HCT116 (cell line): Measurements from ENCODE around the gene MYBPC2. TPM values are rescaled to one million over a fixed set of nuclear protein-coding genes. Genes with fewer than 3 reads are reported as not detected.

Experiments
- ATAC-seq: fragments of 200-7000 bp; cut with Tn5 transposase; 2 replicates; pipeline ENCODE4 v1.9.1; 2020; ENCODE audit warnings: mild to moderate bottlenecking, moderate library complexity
- BruUV-seq: library from RNA; stranded (reverse); fragments of 400-500 nt; replicated peaks from 2 replicates; lab custom pipeline; 2021; lab: Mats Ljungman, UMichigan
- CTCF ChIA-PET: fragments of 300-600 bp; sonication (Branson Sonifier 250); formaldehyde crosslinking; loops from one replicate; lab custom pipeline; 2021; ENCODE audit warnings: antibody characterized with exemption; lab: Charles Lee
- POLR2A ChIA-PET: fragments of 300-600, 350-600 bp; sonication (Branson Sonifier 250); formaldehyde crosslinking; loops from one replicate; lab custom pipeline; 2021; ENCODE audit warnings: antibody characterized with exemption; lab: Charles Lee
- RAD21 ChIA-PET, 2 experiments: fragments of 300-600 bp; sonication (Branson Sonifier 250); formaldehyde crosslinking; loops; one replicate each; lab custom pipeline; 2023; ENCODE audit warnings: low total read pairs in 2 of 2; ENCODE audit not compliant: uncharacterized antibody in 2 of 2, unreplicated experiment in 2 of 2, low non-redundant PET in 1 of 2; lab: Charles Lee
- DNase-seq: peaks from one replicate; pipeline ENCODE4 v3.0.0-alpha.2; 2010; ENCODE audit warnings: low read depth, low spot score
- H2AFZ ChIP-seq: fragments of 200-600 bp; shearing (Covaris generic), sonication (generic); 2 replicates; pipeline ENCODE4 v1.6.1; 2017; ENCODE audit warnings: low read depth, mixed run types, mixed read lengths, antibody characterized with exemption, low read length; ENCODE audit not compliant: poor library complexity, severe bottlenecking
- H3K27ac ChIP-seq: 2 replicates; pipeline ENCODE4 v1.5.1; 2012; ENCODE audit warnings: low read depth, low read length
- H3K27me3 ChIP-seq: fragments of 200-600 bp; sonication (generic); 2 replicates; pipeline ENCODE4 v1.6.1; 2016; ENCODE audit warnings: mixed run types, low read length, mixed read lengths; ENCODE audit not compliant: insufficient read depth
- H3K36me3 ChIP-seq, 2 experiments: fragments of 200-500 bp in 1 of 2; fragments of 200-600 bp in 1 of 2; sonication (Bioruptor generic) in 1 of 2; sonication (generic) in 1 of 2; 2 replicates each; pipeline versions ENCODE4 v1.5.1 to v1.6.1; 2014 to 2016; ENCODE audit warnings: low read length in 2 of 2, inconsistent platforms in 1 of 2, mixed read lengths in 1 of 2, mixed run types in 1 of 2; ENCODE audit not compliant: insufficient read depth in 2 of 2, control insufficient read depth in 1 of 2
- H3K4me1 ChIP-seq, 2 experiments: fragments of 200-600 bp in 1 of 2; sonication (generic) in 1 of 2; 2 replicates each; pipeline versions ENCODE4 v1.5.1 to v1.6.1; 2012 to 2017; ENCODE audit warnings: low read length in 2 of 2, inconsistent platforms in 1 of 2, mild to moderate bottlenecking in 1 of 2, mixed read lengths in 1 of 2, mixed run types in 1 of 2, moderate library complexity in 1 of 2; ENCODE audit not compliant: insufficient read depth in 2 of 2, control insufficient read depth in 1 of 2
- H3K4me2 ChIP-seq: fragments of 200-600 bp; sonication (generic); 2 replicates; pipeline ENCODE4 v1.6.1; 2017; ENCODE audit warnings: mixed run types, low read length, mixed read lengths
- H3K4me3 ChIP-seq, 2 experiments: fragments of 200-600 bp in 1 of 2; sonication (generic) in 1 of 2; replicated peaks in 1 of 2; 2 replicates each; pipeline ENCODE4 v1.5.1; 2011 to 2016; ENCODE audit warnings: low read length in 2 of 2, control low read depth in 1 of 2, low read depth in 1 of 2, mild to moderate bottlenecking in 1 of 2, mixed read lengths in 1 of 2, mixed run types in 1 of 2
- H3K79me2 ChIP-seq: fragments of 200-600 bp; sonication (generic); 2 replicates; pipeline ENCODE4 v1.6.1; 2017; ENCODE audit warnings: mild to moderate bottlenecking, mixed run types, low read length, moderate library complexity, mixed read lengths; ENCODE audit not compliant: insufficient read depth
- H3K9ac ChIP-seq: fragments of 200-600 bp; sonication (generic); 2 replicates; pipeline ENCODE4 v1.6.1; 2016; ENCODE audit warnings: low read length, mixed read lengths
- H3K9me2 ChIP-seq: fragments of 200-600 bp; sonication (generic), shearing (Covaris generic); 2 replicates; pipeline ENCODE4 v1.6.1; 2017; ENCODE audit warnings: mixed run types, mild to moderate bottlenecking, moderate library complexity; ENCODE audit not compliant: insufficient read depth
- H3K9me3 ChIP-seq, 2 experiments: fragments of 200-500 bp in 1 of 2; fragments of 200-600 bp in 1 of 2; sonication (Bioruptor generic) in 1 of 2; sonication (generic) in 1 of 2; 2 replicates each; pipeline ENCODE4 v1.6.1; 2014 to 2017; ENCODE audit warnings: low read length in 2 of 2, mixed read lengths in 2 of 2, inconsistent platforms in 1 of 2, low read depth in 1 of 2, mild to moderate bottlenecking in 1 of 2, mixed run types in 1 of 2, moderate library complexity in 1 of 2; ENCODE audit not compliant: control insufficient read depth in 1 of 2, insufficient read depth in 1 of 2
- H4K20me1 ChIP-seq: fragments of 200-600 bp; sonication (generic), shearing (Covaris generic); 2 replicates; pipeline ENCODE4 v1.6.1; 2017; ENCODE audit warnings: mixed run types, mild to moderate bottlenecking, moderate library complexity; ENCODE audit not compliant: insufficient read depth
- CTCF ChIP-seq, 3 experiments: fragments of 200-600 bp in 1 of 3; sonication (generic) in 1 of 3; IDR thresholded peaks in 2 of 3; conservative IDR thresholded peaks in 1 of 3; 2 replicates each; pipeline ENCODE4 v1.5.1; 2012 to 2017; ENCODE audit warnings: low read depth in 2 of 3, low read length in 2 of 3, antibody characterized with exemption in 1 of 3, borderline replicate concordance in 1 of 3, control low read depth in 1 of 3, mild to moderate bottlenecking in 1 of 3, mixed read lengths in 1 of 3, mixed run types in 1 of 3, moderate library complexity in 1 of 3; ENCODE audit not compliant: insufficient read depth in 1 of 3
- ZBTB33 ChIP-seq: IDR thresholded peaks from 2 replicates; pipeline ENCODE4 v1.6.1; 2011; ENCODE audit warnings: mild to moderate bottlenecking, low read length, moderate library complexity; ENCODE audit not compliant: insufficient replicate concordance; ENCODE audit errors: extremely low read depth
- ZFX ChIP-seq: fragments of 450-650 bp; IDR thresholded peaks from 2 replicates; pipeline ENCODE4 v1.6.1; 2017
- intact Hi-C: fragments of 100-400 bp; cut with micrococcal nuclease; formaldehyde crosslinking; loops from 2 replicates; pipeline ENCODE4 v1.10.0; 2022
- total RNA-seq: library from RNA; stranded (reverse); gene quantifications from one replicate; pipeline ENCODE4 v1.2.1, GENCODE V29; 2021; ENCODE audit not compliant: unreplicated experiment

The MYBPC2 gene
- total RNA-seq, 1 experiment from 2014 or later: not detected

GRCh38 chr19:50500060-50500752, 67.5 kb downstream of the MYBPC2 start:
- intact Hi-C loops: no loop called here
- Histone ChIP-seq H4K20me1 (no peaks in the 10 kb centered on the region), H3K79me2 (no peaks in the 10 kb centered on the region), H3K4me3 (no peak overlapping the region), H3K9me3 (no peaks in the 10 kb centered on the region), H3K36me3 (no peaks in the 10 kb centered on the region), H2AFZ (no peak overlapping the region), H3K9me2 (no peaks in the 10 kb centered on the region), H3K27me3 (no peaks in the 10 kb centered on the region), H3K27ac (no peak overlapping the region), H3K9ac (no peak overlapping the region), H3K4me2 (no peak overlapping the region), H3K4me1 (peaks cover 0 to 13% of the 10 kb centered on the region in 2 experiments; a peak in 3 of 4 replicates)
- ChIA-PET POLR2A (no interaction called here), CTCF (no interaction called here), RAD21 (no interaction called here)
- TF ChIP-seq ZFX: no peak
- peak in 2 of 3 experiments; percentile 14 to 32; a peak in 3 of 6 replicates for TF ChIP-seq CTCF (IDR thresholded peaks at IDR 0.05 in 2 of 3, conservative IDR thresholded peaks at IDR 0.05 in 1 of 3; ENCODE audit: borderline replicate concordance in 1 of 3, insufficient read depth in 1 of 3, low read depth in 2 of 3, low read length in 2 of 3)
- DNase-seq: no peak
- BruUV-seq: no TSS peak
- ATAC-seq: peak; percentile 62; the same call in 1 of the 2 replicates

- no peak for TF ChIP-seq ZBTB33
- TF ChIP-seq, all 23 proteins: peak for 0
- Histone ChIP-seq H3K79me2 (no peaks in the 10 kb centered on the region), H2AFZ (no peak overlapping the region), H3K27ac (no peak overlapping the region), H3K4me3 (no peak overlapping the region), H4K20me1 (no peaks in the 10 kb centered on the region), H3K4me1 (peaks cover 0 to 13% of the 10 kb centered on the region in 2 experiments; a peak in 3 of 4 replicates), H3K9me3 (no peaks in the 10 kb centered on the region), H3K36me3 (no peaks in the 10 kb centered on the region; a peak in 1 of 4 replicates), H3K4me2 (no peak overlapping the region), H3K9ac (no peak overlapping the region), H3K27me3 (no peaks in the 10 kb centered on the region), H3K9me2 (no peaks in the 10 kb centered on the region)
- CTCF ChIA-PET: no interaction called here
- ATAC-seq (no peak), DNase-seq (no peak)
- RAD21 ChIA-PET: no interaction called here
- intact Hi-C loops: no loop called here
- POLR2A ChIA-PET: no interaction called here
- BruUV-seq: no TSS peak
These were observed 68.1 kb downstream of the MYBPC2 start for GRCh38 chr19:50500753-50501151.
